ENCODE measurements around the gene ARFGAP3. TPM values are rescaled to one million over a fixed set of nuclear protein-coding genes. Genes with fewer than 3 reads are reported as not detected.
A peak's percentile ranks its signal among the peaks of the same experiment; 100 is the strongest.

ARFGAP3 gene
- total and polyA plus RNA-seq, 7 experiments from 2014 or later: 22.9 to 38.4 (median 30.6) TPM

- Histone ChIP-seq H3K27ac (ENCODE audit: low read depth, low read length) (no peak overlapping the region), H3K27me3 (ENCODE audit: control insufficient read depth in 2 of 2, insufficient read depth in 2 of 2, low read length in 2 of 2) (no peaks in the 10 kb centered on the region), H3K36me3 (ENCODE audit: control insufficient read depth in 2 of 3, insufficient read depth in 3 of 3, low read length in 3 of 3) (peaks cover 0 to 45% (median 5%) of the 10 kb centered on the region in 3 experiments), H3K9me3 (ENCODE audit: control insufficient read depth in 2 of 3, low read length in 3 of 3) (no peaks in the 10 kb centered on the region), H3K4me3 (ENCODE audit: low read length) (no peak overlapping the region), H3K4me1 (ENCODE audit: control insufficient read depth in 2 of 2, insufficient read depth in 2 of 2, low read length in 2 of 2) (no peaks in the 10 kb centered on the region)
- Mint-ChIP-seq H3K4me3 (no peak overlapping the region), H3K36me3 (peaks cover 12 to 39% (median 13%) of the 10 kb centered on the region in 5 donors), H3K27ac (peak overlapping the region in 1 of 9 donors; percentile 2), H3K27me3 (no peaks in the 10 kb centered on the region), H3K4me1 (peaks cover 0 to 9% (median 4%) of the 10 kb centered on the region in 7 donors), H3K9me3 (peaks cover 0 to 10% (median 0%) of the 10 kb centered on the region in 11 donors)
- ChIA-PET POLR2A (no interaction called here), CTCF (no interaction called here)
- no peak for DNase-seq
- no peak for ATAC-seq
- intact Hi-C loops (cut with micrococcal nuclease): loop anchor here in 1 of 2 donors (5.0 kb wide), 2 partner anchors 39 to 159 kb away; no protein-coding TSS in a partner anchor
Observed at GRCh38 chr22:42821386-42821785, 35.7 kb downstream of the ARFGAP3 start.

DNA sequence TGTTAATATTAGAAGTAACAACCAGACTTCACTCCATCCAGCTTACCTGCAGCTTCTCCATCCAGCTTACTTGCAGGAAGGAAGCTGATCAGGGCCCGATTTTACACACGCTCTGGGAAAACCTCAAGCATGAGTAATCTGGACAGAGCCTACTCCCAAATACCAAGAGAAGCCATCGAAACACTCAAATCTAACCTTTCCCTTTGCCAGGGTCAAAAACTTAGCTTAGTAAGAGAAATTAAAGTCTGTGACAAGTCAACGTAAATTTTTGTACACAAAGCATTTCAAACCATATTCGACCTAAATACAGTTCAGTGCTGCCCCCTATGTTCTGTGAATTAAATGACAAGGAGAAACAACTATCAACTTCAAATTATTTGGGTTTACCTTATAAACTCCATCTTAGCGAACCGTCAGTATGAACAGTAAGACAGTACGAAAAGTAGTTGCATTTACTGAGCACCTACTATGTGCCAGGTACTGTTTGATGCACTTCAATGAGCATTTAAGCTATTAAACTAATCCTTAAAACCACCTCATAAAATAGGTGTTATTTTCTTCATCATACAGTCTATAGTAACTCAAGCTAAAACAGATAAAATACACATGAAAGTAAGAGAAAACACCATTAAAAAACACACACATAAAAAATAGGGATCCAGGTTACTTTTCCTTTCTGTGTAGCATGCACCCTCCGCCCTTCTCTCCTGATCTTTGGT is 36.9 kb downstream of the ARFGAP3 start:
- H3K4me3 Mint-ChIP-seq: no peak overlapping the region
- peak overlapping the region in 4 of 9 donors; percentile 0 to 36 (median 22) for H3K27ac Mint-ChIP-seq
- intact Hi-C loops (cut with micrococcal nuclease): loop anchor here (1.0 to 5.0 kb wide), 3 partner anchors 38 to 158 kb away; no protein-coding TSS in a partner anchor
- ChIA-PET POLR2A (no interaction called here), CTCF (interaction anchor here (0.6 to 1.0 kb wide), 2 partner anchors 32 to 40 kb away, joined by 3 read pairs; no protein-coding TSS in a partner anchor)
- H3K27me3 Mint-ChIP-seq: no peaks in the 10 kb centered on the region
- Histone ChIP-seq H3K4me3 (ENCODE audit: low read length) (no peak overlapping the region), H3K9me3 (ENCODE audit: control insufficient read depth in 2 of 3, low read length in 3 of 3) (no peaks in the 10 kb centered on the region), H3K36me3 (ENCODE audit: control insufficient read depth in 2 of 3, insufficient read depth in 3 of 3, low read length in 3 of 3) (peaks cover 0 to 43% (median 5%) of the 10 kb centered on the region in 3 experiments), H3K27me3 (ENCODE audit: control insufficient read depth in 2 of 2, insufficient read depth in 2 of 2, low read length in 2 of 2) (no peaks in the 10 kb centered on the region), H3K27ac (ENCODE audit: low read depth, low read length) (no peak overlapping the region), H3K4me1 (ENCODE audit: control insufficient read depth in 2 of 2, insufficient read depth in 2 of 2, low read length in 2 of 2) (no peaks in the 10 kb centered on the region)
- ATAC-seq: no peak
- DNase-seq: peak in 4 of 9 donors; percentile 8 to 28 (median 10)
- H3K4me1 Mint-ChIP-seq: peaks cover 0 to 9% (median 4%) of the 10 kb centered on the region in 7 donors
- H3K36me3 Mint-ChIP-seq: peaks cover 12 to 44% (median 13%) of the 10 kb centered on the region in 5 donors
- H3K9me3 Mint-ChIP-seq: peaks cover 0 to 10% (median 0%) of the 10 kb centered on the region in 11 donors

DNA sequence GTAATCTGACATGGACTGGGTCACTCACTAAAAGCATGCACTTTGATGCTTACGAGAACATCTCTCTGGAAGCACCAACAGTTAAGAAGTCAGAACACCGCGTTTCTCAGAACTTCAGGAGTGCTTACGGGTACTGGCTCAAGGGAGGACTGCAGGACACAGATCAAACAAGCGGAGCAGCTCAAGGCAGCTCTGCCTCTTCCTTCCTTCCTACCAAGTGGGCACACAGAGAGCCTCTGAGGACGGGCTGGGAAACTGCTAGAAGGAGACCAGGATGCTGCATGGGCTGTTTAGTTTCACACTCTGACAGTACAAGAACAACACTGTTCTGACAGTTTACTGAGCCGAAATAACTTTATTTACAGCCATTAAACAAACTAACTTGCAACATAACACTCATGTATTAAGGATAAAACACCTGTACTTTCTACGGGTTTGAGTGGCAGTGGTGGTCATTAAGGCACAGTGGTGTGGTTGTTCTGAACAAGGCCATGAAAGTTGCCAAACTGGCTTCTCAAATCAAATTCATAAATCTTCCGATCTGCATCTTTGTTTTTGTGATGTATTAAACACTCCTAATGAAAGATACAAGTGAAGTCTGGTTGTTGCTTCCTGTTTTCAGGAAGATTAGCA is 37.5 kb downstream of the ARFGAP3 start:
- Mint-ChIP-seq H3K27ac (peak overlapping the region in 2 of 9 donors; percentile 36), H3K4me1 (peaks cover 0 to 9% (median 4%) of the 10 kb centered on the region in 7 donors), H3K4me3 (no peak overlapping the region), H3K36me3 (peaks cover 12 to 44% (median 13%) of the 10 kb centered on the region in 5 donors), H3K27me3 (no peaks in the 10 kb centered on the region), H3K9me3 (peaks cover 0 to 10% (median 0%) of the 10 kb centered on the region in 11 donors)
- intact Hi-C loops (cut with micrococcal nuclease): loop anchor here (1.0 to 5.0 kb wide), 3 partner anchors 37 to 157 kb away; no protein-coding TSS in a partner anchor
- H3K4me1 ChIP-seq (ENCODE audit: control insufficient read depth in 2 of 2, insufficient read depth in 2 of 2, low read length in 2 of 2): no peaks in the 10 kb centered on the region
- H3K4me3 ChIP-seq (ENCODE audit: low read length): no peak overlapping the region
- ChIA-PET POLR2A (no interaction called here), CTCF (interaction anchor here (0.6 kb wide), 1 partner anchor 39 kb away, joined by 3 read pairs; no protein-coding TSS in a partner anchor)
- no peak for ATAC-seq
- H3K9me3 ChIP-seq (ENCODE audit: control insufficient read depth in 2 of 3, low read length in 3 of 3): no peaks in the 10 kb centered on the region
- H3K27ac ChIP-seq (ENCODE audit: low read depth, low read length): no peak overlapping the region
- H3K36me3 ChIP-seq (ENCODE audit: control insufficient read depth in 2 of 3, insufficient read depth in 3 of 3, low read length in 3 of 3): peaks cover 0 to 41% (median 5%) of the 10 kb centered on the region in 3 experiments
- DNase-seq: no peak
- H3K27me3 ChIP-seq (ENCODE audit: control insufficient read depth in 2 of 2, insufficient read depth in 2 of 2, low read length in 2 of 2): no peaks in the 10 kb centered on the region

DNA sequence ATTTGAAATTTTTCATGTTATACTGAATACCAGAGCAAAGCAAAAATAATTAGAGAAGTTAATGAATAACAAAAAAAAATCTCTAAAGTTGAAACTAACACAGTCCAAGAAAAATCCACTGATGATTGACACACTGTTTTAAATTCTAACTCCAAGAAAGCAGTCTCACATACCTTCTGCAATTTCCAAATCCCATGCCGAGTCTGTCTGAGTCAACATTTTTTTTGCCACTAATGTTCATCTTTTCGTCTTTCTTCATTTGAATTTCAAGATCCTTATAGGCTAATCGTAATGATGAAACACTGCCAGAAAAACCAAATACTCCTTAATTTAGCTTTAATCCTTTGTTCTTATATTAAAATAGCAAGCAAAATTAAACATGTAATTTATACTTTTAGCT is 39.5 kb downstream of the ARFGAP3 start:
- intact Hi-C loops (cut with micrococcal nuclease): no loop called here
- Histone ChIP-seq H3K9me3 (ENCODE audit: control insufficient read depth in 2 of 3, low read length in 3 of 3) (no peaks in the 10 kb centered on the region), H3K4me3 (ENCODE audit: low read length) (no peak overlapping the region), H3K4me1 (ENCODE audit: control insufficient read depth in 2 of 2, insufficient read depth in 2 of 2, low read length in 2 of 2) (no peaks in the 10 kb centered on the region), H3K36me3 (ENCODE audit: control insufficient read depth in 2 of 3, insufficient read depth in 3 of 3, low read length in 3 of 3) (peaks cover 0 to 30% (median 4%) of the 10 kb centered on the region in 3 experiments), H3K27ac (ENCODE audit: low read depth, low read length) (no peak overlapping the region), H3K27me3 (ENCODE audit: control insufficient read depth in 2 of 2, insufficient read depth in 2 of 2, low read length in 2 of 2) (no peaks in the 10 kb centered on the region)
- no peak overlapping the region for H3K4me3 Mint-ChIP-seq
- H3K9me3 Mint-ChIP-seq: peaks cover 0 to 10% (median 0%) of the 10 kb centered on the region in 11 donors
- DNase-seq: no peak
- H3K4me1 Mint-ChIP-seq: peaks cover 0 to 10% (median 4%) of the 10 kb centered on the region in 7 donors
- H3K27ac Mint-ChIP-seq: no peak overlapping the region
- peaks cover 14 to 46% (median 20%) of the 10 kb centered on the region in 5 donors for H3K36me3 Mint-ChIP-seq
- ChIA-PET POLR2A (no interaction called here), CTCF (interaction anchor here (0.6 to 0.8 kb wide), 2 partner anchors 33 to 645 kb away, joined by 4 to 5 read pairs; no protein-coding TSS in a partner anchor)
- H3K27me3 Mint-ChIP-seq: no peaks in the 10 kb centered on the region
- ATAC-seq: no peak

DNA sequence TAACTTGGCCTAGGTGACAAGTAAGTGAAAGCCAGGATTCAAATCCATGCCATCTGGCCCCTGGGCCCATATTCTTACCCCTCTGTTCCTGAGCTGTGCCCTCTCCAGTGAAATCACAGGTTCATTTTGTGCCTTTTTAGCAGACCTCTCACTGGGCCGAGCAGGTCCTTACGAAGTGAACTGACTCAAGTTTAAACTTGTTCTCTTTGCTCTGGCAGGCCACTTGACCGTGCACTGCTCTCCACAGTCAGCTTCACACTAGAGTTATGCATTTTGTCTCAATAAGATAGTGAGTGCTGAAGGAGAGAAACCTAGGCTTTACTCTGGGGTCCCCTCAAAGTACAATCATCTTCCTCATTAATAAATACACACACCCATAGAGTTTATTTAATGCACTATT is 40.7 kb downstream of the ARFGAP3 start:
- CTCF ChIA-PET: interaction anchor here (0.9 kb wide), 1 partner anchor 10 kb away, joined by 3 read pairs; no protein-coding TSS in a partner anchor
- no peak for DNase-seq

GRCh38 chr22:42814616-42815015 is 42.5 kb downstream of the ARFGAP3 start:
- intact Hi-C loops (cut with micrococcal nuclease): no loop called here
- CTCF ChIA-PET: no interaction called here

More for the DNA sequence above, 40.7 kb downstream of the ARFGAP3 start:
- H3K9me3 Mint-ChIP-seq: no peaks in the 10 kb centered on the region
- Histone ChIP-seq H3K36me3 (ENCODE audit: control insufficient read depth in 2 of 3, insufficient read depth in 3 of 3, low read length in 3 of 3) (peaks cover 0 to 22% (median 0%) of the 10 kb centered on the region in 3 experiments), H3K4me1 (ENCODE audit: control insufficient read depth in 2 of 2, insufficient read depth in 2 of 2, low read length in 2 of 2) (no peaks in the 10 kb centered on the region), H3K4me3 (ENCODE audit: low read length) (no peak overlapping the region), H3K27me3 (ENCODE audit: control insufficient read depth in 2 of 2, insufficient read depth in 2 of 2, low read length in 2 of 2) (no peaks in the 10 kb centered on the region), H3K9me3 (ENCODE audit: control insufficient read depth in 2 of 3, low read length in 3 of 3) (no peaks in the 10 kb centered on the region), H3K27ac (ENCODE audit: low read depth, low read length) (no peak overlapping the region)
- ATAC-seq: no peak
- H3K27ac Mint-ChIP-seq: no peak overlapping the region
- no peak overlapping the region for H3K4me3 Mint-ChIP-seq
- intact Hi-C loops (cut with micrococcal nuclease): no loop called here
- H3K4me1 Mint-ChIP-seq: peaks cover 0 to 10% (median 4%) of the 10 kb centered on the region in 7 donors
- POLR2A ChIA-PET: no interaction called here
- H3K36me3 Mint-ChIP-seq: peaks cover 7 to 44% (median 16%) of the 10 kb centered on the region in 5 donors
- no peaks in the 10 kb centered on the region for H3K27me3 Mint-ChIP-seq

More at GRCh38 chr22:42814616-42815015, 42.5 kb downstream of the ARFGAP3 start:
- Histone ChIP-seq H3K27ac (ENCODE audit: low read depth, low read length) (no peak overlapping the region), H3K4me3 (ENCODE audit: low read length) (no peak overlapping the region), H3K4me1 (ENCODE audit: control insufficient read depth in 2 of 2, insufficient read depth in 2 of 2, low read length in 2 of 2) (no peaks in the 10 kb centered on the region), H3K36me3 (ENCODE audit: control insufficient read depth in 2 of 3, insufficient read depth in 3 of 3, low read length in 3 of 3) (peaks cover 0 to 30% (median 0%) of the 10 kb centered on the region in 3 experiments), H3K27me3 (ENCODE audit: control insufficient read depth in 2 of 2, insufficient read depth in 2 of 2, low read length in 2 of 2) (no peaks in the 10 kb centered on the region), H3K9me3 (ENCODE audit: control insufficient read depth in 2 of 3, low read length in 3 of 3) (no peaks in the 10 kb centered on the region)
- POLR2A ChIA-PET: interaction anchor here (0.6 to 1.2 kb wide), 2 partner anchors 10 to 198 kb away, joined by 3 to 9 read pairs; no protein-coding TSS in a partner anchor
- Mint-ChIP-seq H3K27me3 (no peaks in the 10 kb centered on the region), H3K4me1 (peaks cover 0 to 6% (median 0%) of the 10 kb centered on the region in 7 donors), H3K27ac (no peak overlapping the region), H3K36me3 (peaks cover 6 to 41% (median 14%) of the 10 kb centered on the region in 5 donors), H3K4me3 (no peak overlapping the region), H3K9me3 (no peaks in the 10 kb centered on the region)
- no peak for DNase-seq
- ATAC-seq: no peak

Data from naive thymus-derived CD4-positive, alpha-beta T cell (primary cell).